ENCODE measurements around the gene CANX. TPM values are rescaled to one million over a fixed set of nuclear protein-coding genes. Genes with fewer than 3 reads are reported as not detected.
A peak's percentile ranks its signal among the peaks of the same experiment; 100 is the strongest.
"Not testable (repeated sequence)": the region's sequence is repeated elsewhere in the genome, so short reads cannot be mapped to it uniquely, and the experiment has no call there.

The CANX gene, protein sequence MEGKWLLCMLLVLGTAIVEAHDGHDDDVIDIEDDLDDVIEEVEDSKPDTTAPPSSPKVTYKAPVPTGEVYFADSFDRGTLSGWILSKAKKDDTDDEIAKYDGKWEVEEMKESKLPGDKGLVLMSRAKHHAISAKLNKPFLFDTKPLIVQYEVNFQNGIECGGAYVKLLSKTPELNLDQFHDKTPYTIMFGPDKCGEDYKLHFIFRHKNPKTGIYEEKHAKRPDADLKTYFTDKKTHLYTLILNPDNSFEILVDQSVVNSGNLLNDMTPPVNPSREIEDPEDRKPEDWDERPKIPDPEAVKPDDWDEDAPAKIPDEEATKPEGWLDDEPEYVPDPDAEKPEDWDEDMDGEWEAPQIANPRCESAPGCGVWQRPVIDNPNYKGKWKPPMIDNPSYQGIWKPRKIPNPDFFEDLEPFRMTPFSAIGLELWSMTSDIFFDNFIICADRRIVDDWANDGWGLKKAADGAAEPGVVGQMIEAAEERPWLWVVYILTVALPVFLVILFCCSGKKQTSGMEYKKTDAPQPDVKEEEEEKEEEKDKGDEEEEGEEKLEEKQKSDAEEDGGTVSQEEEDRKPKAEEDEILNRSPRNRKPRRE
- 630 TPM for total RNA-seq
- long read RNA-seq, full-length matches to known transcripts: 1,060 of 1,222 reads
- long read RNA-seq, partial matches to known transcripts: 93 of 1,222 reads
- long read RNA-seq, other reads (novel, unspliced or antisense): 69 of 1,222 reads

DNA sequence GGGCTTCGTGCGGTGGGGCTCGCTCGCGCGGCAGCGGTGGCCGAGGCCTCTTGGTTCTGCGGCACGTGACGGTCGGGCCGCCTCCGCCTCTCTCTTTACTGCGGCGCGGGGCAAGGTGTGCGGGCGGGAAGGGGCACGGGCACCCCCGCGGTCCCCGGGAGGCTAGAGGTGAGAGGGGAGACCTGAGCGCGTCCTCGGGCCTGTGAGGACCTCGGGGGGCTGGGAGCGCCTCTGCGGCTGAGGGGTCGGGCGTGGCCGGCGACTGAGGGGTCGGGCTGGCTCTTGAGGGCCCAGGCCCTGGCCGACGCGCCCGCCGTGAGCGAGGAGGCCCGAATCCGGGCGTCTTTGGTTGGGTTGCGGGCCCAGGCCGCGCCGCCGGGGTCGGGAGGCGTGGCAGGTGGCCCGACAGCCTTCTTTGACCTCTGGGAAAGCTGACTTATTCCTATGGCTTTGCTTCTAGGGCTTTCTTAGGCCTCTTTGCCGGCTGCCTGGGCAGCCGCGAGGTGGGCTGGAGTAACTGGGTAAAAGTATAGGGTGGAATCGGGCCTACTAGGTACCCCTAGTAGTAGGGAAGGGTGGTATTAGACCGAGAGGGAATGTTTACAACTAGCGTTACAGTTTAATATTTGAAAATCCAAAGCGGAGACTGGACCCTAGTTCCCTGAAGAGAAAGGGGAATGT lies at the start of gene CANX:
Gene CANX (plus strand): TSS at position 33 of the 681 bp plus-strand sequence. CDS start 6,715 bp downstream, outside the sequence.
- Histone ChIP-seq H3K4me3 (peak within 1 kb of the TSS; percentile 100), H3K9me3 (no peaks in the 10 kb centered on the region), H3K4me1 (peaks cover 27% of the 10 kb centered on the region), H3K27me3 (no peaks in the 10 kb centered on the region), H3K36me3 (no peaks in the 10 kb centered on the region), H3K27ac (peak within 1 kb of the TSS; percentile 99)
- DNase-seq (no peak), ATAC-seq (peak; percentile 22)
- TF ChIP-seq, protein P1, sequence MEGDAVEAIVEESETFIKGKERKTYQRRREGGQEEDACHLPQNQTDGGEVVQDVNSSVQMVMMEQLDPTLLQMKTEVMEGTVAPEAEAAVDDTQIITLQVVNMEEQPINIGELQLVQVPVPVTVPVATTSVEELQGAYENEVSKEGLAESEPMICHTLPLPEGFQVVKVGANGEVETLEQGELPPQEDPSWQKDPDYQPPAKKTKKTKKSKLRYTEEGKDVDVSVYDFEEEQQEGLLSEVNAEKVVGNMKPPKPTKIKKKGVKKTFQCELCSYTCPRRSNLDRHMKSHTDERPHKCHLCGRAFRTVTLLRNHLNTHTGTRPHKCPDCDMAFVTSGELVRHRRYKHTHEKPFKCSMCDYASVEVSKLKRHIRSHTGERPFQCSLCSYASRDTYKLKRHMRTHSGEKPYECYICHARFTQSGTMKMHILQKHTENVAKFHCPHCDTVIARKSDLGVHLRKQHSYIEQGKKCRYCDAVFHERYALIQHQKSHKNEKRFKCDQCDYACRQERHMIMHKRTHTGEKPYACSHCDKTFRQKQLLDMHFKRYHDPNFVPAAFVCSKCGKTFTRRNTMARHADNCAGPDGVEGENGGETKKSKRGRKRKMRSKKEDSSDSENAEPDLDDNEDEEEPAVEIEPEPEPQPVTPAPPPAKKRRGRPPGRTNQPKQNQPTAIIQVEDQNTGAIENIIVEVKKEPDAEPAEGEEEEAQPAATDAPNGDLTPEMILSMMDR (IDR thresholded peaks at IDR 0.05): no peak
- intact Hi-C loops (cut with DNase I): no loop called here

DNA sequence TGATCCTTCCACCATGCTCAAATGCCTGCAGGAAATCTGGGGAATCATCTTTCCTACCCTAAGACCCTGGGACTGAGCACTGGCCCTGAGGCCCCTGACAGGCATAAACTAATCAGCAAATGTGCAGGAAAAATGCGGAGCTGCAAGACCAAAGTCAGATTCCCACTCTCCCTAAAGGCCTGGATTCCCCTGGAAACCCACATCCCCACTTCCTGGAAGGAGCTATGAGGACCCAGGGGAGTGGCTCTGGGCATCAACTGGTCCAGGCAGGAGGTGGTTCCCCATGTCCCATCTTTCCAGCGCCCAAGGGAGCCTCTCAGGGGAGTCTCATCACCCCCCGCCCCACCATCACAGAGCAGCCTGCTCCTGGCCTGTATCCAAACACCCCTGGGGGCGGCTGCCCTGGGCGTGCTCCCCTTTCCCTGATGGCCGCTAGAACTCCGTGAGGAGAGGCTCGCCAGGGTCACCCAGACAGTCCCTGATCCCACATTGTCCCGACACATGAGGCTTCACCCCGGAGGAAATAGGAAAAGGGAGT lies 49.5 kb upstream of the CANX start:
- H3K36me3 ChIP-seq; H3K9me3 ChIP-seq; H3K27ac ChIP-seq; H3K27me3 ChIP-seq; intact Hi-C loops (cut with DNase I); DNase-seq; H3K4me3 ChIP-seq; ATAC-seq; H3K4me1 ChIP-seq: not testable (repeated sequence)

DNA sequence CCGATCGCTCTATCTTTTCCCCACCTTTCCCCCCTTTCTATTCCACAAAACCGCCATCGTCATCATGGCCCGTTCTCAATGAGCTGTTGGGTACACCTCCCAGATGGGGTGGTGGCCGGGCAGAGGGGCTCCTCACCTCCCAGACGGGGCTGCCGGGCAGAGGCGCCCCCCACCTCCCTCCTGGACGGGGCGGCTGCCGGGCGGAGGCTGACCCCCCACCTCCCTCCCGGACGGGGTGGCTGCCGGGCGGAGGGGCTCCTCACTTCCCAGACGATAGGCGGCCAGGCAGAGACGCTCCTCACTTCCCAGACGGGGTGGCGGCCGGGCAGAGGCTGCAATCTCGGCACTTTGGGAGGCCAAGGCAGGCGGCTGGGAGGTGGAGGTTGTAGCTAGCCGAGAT lies 48.5 kb upstream of the CANX start:
- H3K4me3 ChIP-seq; H3K9me3 ChIP-seq; intact Hi-C loops (cut with DNase I); H3K36me3 ChIP-seq; H3K27ac ChIP-seq; ATAC-seq; H3K27me3 ChIP-seq; DNase-seq; H3K4me1 ChIP-seq: not testable (repeated sequence)

DNA sequence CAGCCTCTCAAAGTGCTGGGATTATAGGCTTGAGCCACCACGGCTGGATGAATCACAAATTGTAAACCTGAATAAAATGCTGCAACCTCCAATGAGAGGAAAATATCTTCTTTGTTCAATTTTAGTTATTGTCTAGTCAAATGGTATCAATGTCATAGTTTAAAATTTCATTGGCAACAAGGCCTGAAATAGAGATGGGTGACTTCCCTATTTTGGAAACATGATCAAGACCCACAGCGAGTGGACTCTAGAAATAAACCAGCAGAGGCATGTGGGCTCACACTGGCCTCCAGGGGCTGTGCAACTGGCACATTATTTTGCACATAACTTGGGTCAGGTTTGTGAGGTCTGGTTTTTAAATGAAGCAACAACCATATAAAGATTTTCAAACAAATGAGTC lies 45.6 kb upstream of the CANX start:
- H3K4me3 ChIP-seq; ATAC-seq; DNase-seq; H3K4me1 ChIP-seq; H3K9me3 ChIP-seq; intact Hi-C loops (cut with DNase I); H3K27me3 ChIP-seq; H3K36me3 ChIP-seq; H3K27ac ChIP-seq: not testable (repeated sequence)

DNA sequence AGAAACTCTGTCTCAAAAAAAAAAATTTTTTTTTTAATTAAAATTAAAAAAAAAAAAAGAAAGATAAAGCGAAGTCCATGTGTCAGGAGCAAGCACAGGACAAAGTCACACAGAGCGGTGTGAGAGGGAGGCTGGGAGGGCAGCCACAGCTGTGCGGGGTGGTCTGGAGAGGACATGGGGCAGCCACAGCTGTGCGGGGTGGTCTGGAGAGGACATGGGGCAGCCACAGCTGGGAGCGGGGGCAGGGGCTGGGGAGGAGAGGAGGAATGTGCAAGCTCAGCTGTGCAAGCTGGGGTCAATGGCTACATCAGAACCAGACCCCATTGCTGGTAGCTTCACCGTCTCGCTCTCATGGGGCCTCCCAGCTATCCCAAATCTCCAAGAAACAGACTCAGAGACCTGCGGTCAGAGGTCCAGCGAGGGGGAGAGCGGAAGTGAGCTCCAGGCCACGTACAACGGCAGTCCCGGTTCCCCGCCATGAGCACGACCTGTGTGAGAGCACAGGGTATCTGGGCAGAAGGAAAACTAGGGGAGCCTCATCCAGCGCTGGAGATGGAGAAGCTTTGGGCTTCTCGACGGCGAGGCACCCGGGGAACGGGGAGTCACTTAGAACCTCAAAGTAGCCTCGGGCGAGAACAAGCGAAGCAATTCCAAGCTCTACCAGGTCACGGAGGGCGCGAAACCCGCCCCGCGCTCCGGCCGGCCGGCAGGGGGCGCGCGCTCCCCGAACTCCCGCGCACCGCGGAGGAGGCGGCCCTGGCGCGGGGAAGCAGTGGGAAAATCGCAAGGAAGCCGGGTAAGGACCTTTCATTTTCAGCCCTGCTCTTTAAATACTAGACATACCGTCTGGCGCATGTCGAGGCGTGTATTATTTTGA lies 41.2 kb upstream of the CANX start:
- ATAC-seq: peak; percentile 98
- DNase-seq; H3K27me3 ChIP-seq; H3K9me3 ChIP-seq; H3K4me1 ChIP-seq; intact Hi-C loops (cut with DNase I); H3K27ac ChIP-seq; H3K36me3 ChIP-seq: not testable (repeated sequence)
- peak overlapping the region; percentile 25 for H3K4me3 ChIP-seq

DNA sequence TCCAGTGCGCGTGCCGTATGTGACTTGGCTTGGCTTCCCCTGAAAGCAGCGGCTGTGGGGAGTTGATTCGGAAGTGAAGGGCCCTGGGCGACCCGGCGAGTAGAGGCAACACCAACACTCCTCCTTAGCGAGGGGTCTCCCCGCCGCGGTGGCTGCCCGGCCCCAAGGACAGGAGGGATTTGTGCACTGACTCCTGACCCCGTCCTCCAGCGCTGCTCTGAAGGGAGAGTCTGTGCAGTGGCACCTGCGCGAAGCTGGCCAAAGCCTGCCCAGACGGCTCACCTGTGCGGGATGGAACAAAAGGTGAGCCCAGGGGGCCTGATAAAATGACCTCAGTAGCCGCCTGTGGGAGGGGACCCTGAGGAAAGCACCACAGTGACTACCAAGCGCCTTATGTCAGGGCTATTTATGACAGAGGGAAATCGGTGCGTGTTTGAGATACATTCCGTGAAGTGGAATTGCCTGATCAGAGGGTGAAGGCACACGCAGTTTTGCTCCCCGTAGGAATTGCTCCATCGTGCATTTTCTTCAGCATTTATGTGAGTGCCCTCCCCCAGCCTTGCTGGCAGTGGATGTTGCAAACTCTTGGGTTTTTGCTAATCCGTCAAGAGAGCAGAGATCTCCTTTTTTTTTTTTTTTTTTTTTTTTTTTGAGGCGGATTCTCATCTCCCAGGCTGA lies 40.4 kb upstream of the CANX start:
- ATAC-seq: peak; percentile 62
- H3K9me3 ChIP-seq; H3K36me3 ChIP-seq; DNase-seq; H3K27ac ChIP-seq; intact Hi-C loops (cut with DNase I); H3K27me3 ChIP-seq; H3K4me1 ChIP-seq: not testable (repeated sequence)
- peak overlapping the region; percentile 50 for H3K4me3 ChIP-seq

DNA sequence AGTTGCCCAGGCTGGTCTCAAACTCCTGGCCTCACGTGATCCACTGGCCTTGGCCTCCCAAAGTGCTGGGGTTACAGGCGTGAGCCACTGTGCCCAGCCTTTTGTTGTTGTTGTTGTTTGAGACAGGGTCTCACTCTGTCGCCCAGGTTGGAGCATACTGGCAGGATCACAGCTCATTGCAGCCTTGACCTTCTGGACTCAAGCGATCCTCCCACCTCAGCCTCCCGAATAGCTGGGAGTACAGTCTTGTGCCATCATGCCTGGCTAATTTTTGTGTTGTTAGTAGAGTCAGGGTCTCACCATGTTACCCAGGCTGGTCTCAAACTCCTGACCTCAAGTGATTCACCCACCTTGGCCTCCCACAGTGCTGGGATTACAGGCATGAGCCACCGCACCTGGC lies 37.1 kb upstream of the CANX start:
- H3K27ac ChIP-seq; H3K4me1 ChIP-seq; intact Hi-C loops (cut with DNase I); ATAC-seq; DNase-seq; H3K4me3 ChIP-seq; H3K27me3 ChIP-seq; H3K9me3 ChIP-seq: not testable (repeated sequence)
- H3K36me3 ChIP-seq: peaks cover 23% of the 10 kb centered on the region

DNA sequence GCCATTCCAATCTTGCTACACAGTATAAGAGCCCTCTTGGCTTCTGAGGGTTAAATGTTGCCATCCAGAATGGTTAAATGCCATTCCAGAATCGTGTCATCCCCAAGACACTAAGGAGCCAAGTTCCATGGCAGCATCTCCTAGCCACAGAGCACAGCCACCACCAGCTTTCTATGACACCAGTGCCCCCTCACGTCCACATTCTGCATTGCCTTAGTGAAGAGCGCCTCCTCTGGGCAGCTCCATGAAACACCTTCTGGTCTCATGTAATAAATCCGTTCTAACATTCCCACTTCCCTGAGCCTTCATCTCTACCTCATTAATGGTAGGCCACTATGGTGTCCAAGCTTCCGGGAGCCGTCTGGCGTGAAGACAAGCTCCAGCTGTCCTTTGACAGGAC lies 30.4 kb upstream of the CANX start:
- H3K27me3 ChIP-seq: no peaks in the 10 kb centered on the region
- TF ChIP-seq, protein P1 (IDR thresholded peaks at IDR 0.05): peak; percentile 68
- intact Hi-C loops (cut with DNase I): no loop called here
- H3K9me3 ChIP-seq: no peaks in the 10 kb centered on the region
- H3K36me3 ChIP-seq: peaks cover 18% of the 10 kb centered on the region
- H3K4me3 ChIP-seq: no peak overlapping the region
- no peak for DNase-seq
- no peaks in the 10 kb centered on the region for H3K4me1 ChIP-seq
- no peak overlapping the region for H3K27ac ChIP-seq
- ATAC-seq: peak; percentile 92
